GM21786 (cell line): Measurements from ENCODE around the gene BPIFB6.

Experiments used
- ATAC-seq: cut with Tn5 transposase; IDR thresholded peaks from one replicate; pipeline ENCODE4 v1.9.1; 2021; ENCODE audit not compliant: unreplicated experiment

BPIFB6 gene

GRCh38 chr20:33031531-33031930, at the start of gene BPIFB6:
Gene BPIFB6 (plus strand): TSS chr20:33031648. CDS start chr20:33031648, 0 bp downstream.
- ATAC-seq: no peak

GRCh38 chr20:32982617-32983458, 48.6 kb upstream of the BPIFB6 start:
- ATAC-seq: no peak

GRCh38 chr20:32983459-32984112, 47.9 kb upstream of the BPIFB6 start:
- no peak for ATAC-seq

GRCh38 chr20:32984196-32984595, 47.3 kb upstream of the BPIFB6 start:
- no peak for ATAC-seq

GRCh38 chr20:32984631-32985354, 46.7 kb upstream of the BPIFB6 start:
- no peak for ATAC-seq

- ATAC-seq: no peak
Measured at GRCh38 chr20:32985596-32985995, 45.9 kb upstream of the BPIFB6 start.

GRCh38 chr20:32986331-32986966, 45.0 kb upstream of the BPIFB6 start:
- no peak for ATAC-seq

GRCh38 chr20:32987044-32987825, 44.2 kb upstream of the BPIFB6 start:
- ATAC-seq: no peak

GRCh38 chr20:32988008-32988407, 43.4 kb upstream of the BPIFB6 start:
- no peak for ATAC-seq

- ATAC-seq: no peak
Measured at GRCh38 chr20:32989507-32990283, 41.8 kb upstream of the BPIFB6 start.

GRCh38 chr20:32990426-32990825, 41.0 kb upstream of the BPIFB6 start:
- no peak for ATAC-seq

- no peak for ATAC-seq
Measured at GRCh38 chr20:32991383-32991782, 40.1 kb upstream of the BPIFB6 start.

- no peak for ATAC-seq
Measured at GRCh38 chr20:32991792-32992641, 39.4 kb upstream of the BPIFB6 start.

GRCh38 chr20:32993496-32994050, 37.9 kb upstream of the BPIFB6 start:
- ATAC-seq: no peak

- no peak for ATAC-seq
Measured at GRCh38 chr20:32995802-32996201, 35.6 kb upstream of the BPIFB6 start.

GRCh38 chr20:32997431-32997830, 34.0 kb upstream of the BPIFB6 start:
- ATAC-seq: no peak

GRCh38 chr20:32999603-33000250, 31.7 kb upstream of the BPIFB6 start:
- no peak for ATAC-seq
